Osteoblast (primary cell): ENCODE results near the gene IL34. TPM values are rescaled to one million over a fixed set of nuclear protein-coding genes. Genes with fewer than 3 reads are reported as not detected.
A peak's percentile ranks its signal among the peaks of the same experiment; 100 is the strongest.

ENCODE experiments used
- DNase-seq: peaks from one replicate; pipeline ENCODE4 v3.0.0; 2011; ENCODE audit warnings: low spot score, mixed read lengths; ENCODE audit not compliant: insufficient read length; ENCODE audit errors: missing footprints
- H2AFZ ChIP-seq: 2 replicates; pipeline ENCODE4 v1.6.0; 2011; ENCODE audit warnings: mild to moderate bottlenecking, low read length
- H3K27ac ChIP-seq: 2 replicates; pipeline ENCODE4 v1.5.1; 2011; ENCODE audit warnings: mild to moderate bottlenecking, low read depth, low read length, moderate library complexity
- H3K27me3 ChIP-seq: 2 replicates; pipeline ENCODE4 v1.6.0; 2012; ENCODE audit warnings: mild to moderate bottlenecking, control low read depth, inconsistent platforms, low read length, moderate library complexity; ENCODE audit not compliant: insufficient read depth
- H3K36me3 ChIP-seq: 2 replicates; pipeline ENCODE4 v1.5.1; 2011; ENCODE audit warnings: mild to moderate bottlenecking, low read length, control low read depth, moderate library complexity; ENCODE audit not compliant: insufficient read depth
- H3K4me1 ChIP-seq: 2 replicates; pipeline ENCODE4 v1.5.1; 2011; ENCODE audit warnings: mild to moderate bottlenecking, low read length, control low read depth, moderate library complexity; ENCODE audit not compliant: insufficient read depth
- H3K4me2 ChIP-seq: 2 replicates; pipeline ENCODE4 v1.6.0; 2011; ENCODE audit warnings: mild to moderate bottlenecking, low read length; ENCODE audit not compliant: insufficient read depth
- H3K4me3 ChIP-seq: fragments of 200-600 bp; sonication (generic); 3 replicates; pipeline ENCODE4 v1.5.1; 2012; ENCODE audit warnings: mild to moderate bottlenecking, low read length, inconsistent platforms; ENCODE audit not compliant: insufficient read depth
- H3K79me2 ChIP-seq: 2 replicates; pipeline ENCODE4 v1.6.0; 2012; ENCODE audit warnings: mild to moderate bottlenecking, low read length, control low read depth, inconsistent platforms; ENCODE audit not compliant: insufficient read depth
- H3K9me3 ChIP-seq: 2 replicates; pipeline ENCODE4 v1.5.1; 2011; ENCODE audit warnings: low read depth, low read length, control low read depth
- H4K20me1 ChIP-seq: 2 replicates; pipeline ENCODE4 v1.6.0; 2012; ENCODE audit warnings: mild to moderate bottlenecking, low read length, control low read depth; ENCODE audit not compliant: insufficient read depth
- CTCF ChIP-seq: IDR thresholded peaks from 2 replicates; pipeline ENCODE4 v1.5.1; 2011; ENCODE audit warnings: mild to moderate bottlenecking, low read depth, low read length, moderate library complexity; ENCODE audit errors: extremely low read depth
- total RNA-seq: library from RNA; depleted of rRNA; stranded (reverse); fragments of >200 nt; gene quantifications from 2 replicates; pipeline ENCODE4 v1.2.3, GENCODE V29; 2012

The IL34 gene
- total RNA-seq, 1 donor = 9.4 TPM

- Histone ChIP-seq H4K20me1 (no peaks in the 10 kb centered on the region), H3K27me3 (no peaks in the 10 kb centered on the region), H3K4me2 (no peak overlapping the region), H3K36me3 (no peaks in the 10 kb centered on the region), H3K27ac (no peak overlapping the region), H3K79me2 (no peaks in the 10 kb centered on the region), H3K4me1 (no peaks in the 10 kb centered on the region), H3K9me3 (no peaks in the 10 kb centered on the region), H2AFZ (no peak overlapping the region), H3K4me3 (no peak overlapping the region)
- no peak for DNase-seq
- TF ChIP-seq CTCF = peak; percentile 6
These were observed 41.7 kb upstream of the IL34 start for GRCh38 chr16:70604407-70605282.

GRCh38 chr16:70605283-70605657 lies 41.1 kb upstream of the IL34 start:
- no peaks in the 10 kb centered on the region for H3K27me3 ChIP-seq
- no peaks in the 10 kb centered on the region for H4K20me1 ChIP-seq
- no peaks in the 10 kb centered on the region for H3K9me3 ChIP-seq
- H3K36me3 ChIP-seq = no peaks in the 10 kb centered on the region
- H3K79me2 ChIP-seq = no peaks in the 10 kb centered on the region
- H3K4me1 ChIP-seq = no peaks in the 10 kb centered on the region
- no peak overlapping the region for H3K4me2 ChIP-seq
- H3K4me3 ChIP-seq = no peak overlapping the region
- no peak for TF ChIP-seq CTCF
- no peak overlapping the region for H2AFZ ChIP-seq
- no peak for DNase-seq
- H3K27ac ChIP-seq = no peak overlapping the region

GRCh38 chr16:70608521-70608920 lies 37.8 kb upstream of the IL34 start:
- Histone ChIP-seq H3K9me3 (no peaks in the 10 kb centered on the region), H3K79me2 (no peaks in the 10 kb centered on the region), H3K4me3 (no peak overlapping the region), H3K4me2 (no peak overlapping the region), H3K27ac (no peak overlapping the region), H2AFZ (no peak overlapping the region), H3K4me1 (no peaks in the 10 kb centered on the region), H3K27me3 (no peaks in the 10 kb centered on the region), H3K36me3 (no peaks in the 10 kb centered on the region), H4K20me1 (no peaks in the 10 kb centered on the region)
- DNase-seq = no peak
- TF ChIP-seq CTCF = no peak

GRCh38 chr16:70610273-70611223 lies 35.8 kb upstream of the IL34 start:
- no peak overlapping the region for H3K27ac ChIP-seq
- no peak overlapping the region for H3K4me3 ChIP-seq
- H4K20me1 ChIP-seq = no peaks in the 10 kb centered on the region
- H3K4me2 ChIP-seq = no peak overlapping the region
- H3K9me3 ChIP-seq = no peaks in the 10 kb centered on the region
- no peaks in the 10 kb centered on the region for H3K79me2 ChIP-seq
- no peaks in the 10 kb centered on the region for H3K4me1 ChIP-seq
- no peak for DNase-seq
- no peaks in the 10 kb centered on the region for H3K36me3 ChIP-seq
- H2AFZ ChIP-seq = no peak overlapping the region
- H3K27me3 ChIP-seq = no peaks in the 10 kb centered on the region
- TF ChIP-seq CTCF = no peak
